ENCODE data around the gene SLC1A4.
"Not testable (repeated sequence)": the region's sequence is repeated elsewhere in the genome, so short reads cannot be mapped to it uniquely, and the experiment has no call there.

SLC1A4 gene

DNA sequence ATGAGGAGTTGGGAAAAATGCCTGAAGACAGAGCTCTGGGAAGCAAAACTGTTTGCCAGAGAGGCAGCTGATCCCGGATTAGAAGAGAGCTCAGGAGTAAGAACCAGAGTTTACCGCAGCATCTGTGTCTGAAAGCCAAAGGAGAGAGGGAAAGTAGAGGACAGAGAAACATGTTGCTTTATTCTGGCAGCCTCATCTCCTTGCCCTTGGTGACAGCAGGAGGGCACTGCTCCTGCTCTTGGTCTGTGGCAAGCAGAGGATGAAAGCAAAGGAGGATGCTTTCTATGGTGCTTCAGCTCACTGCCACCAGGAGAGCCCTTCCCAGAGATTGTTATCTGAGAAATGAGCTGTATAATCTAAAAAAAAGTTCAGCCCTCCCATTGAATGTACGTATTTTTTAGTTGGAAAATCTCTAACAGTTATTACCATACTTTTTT is 7.7 kb downstream of the SLC1A4 start:
- DNase-seq: no peak

DNA sequence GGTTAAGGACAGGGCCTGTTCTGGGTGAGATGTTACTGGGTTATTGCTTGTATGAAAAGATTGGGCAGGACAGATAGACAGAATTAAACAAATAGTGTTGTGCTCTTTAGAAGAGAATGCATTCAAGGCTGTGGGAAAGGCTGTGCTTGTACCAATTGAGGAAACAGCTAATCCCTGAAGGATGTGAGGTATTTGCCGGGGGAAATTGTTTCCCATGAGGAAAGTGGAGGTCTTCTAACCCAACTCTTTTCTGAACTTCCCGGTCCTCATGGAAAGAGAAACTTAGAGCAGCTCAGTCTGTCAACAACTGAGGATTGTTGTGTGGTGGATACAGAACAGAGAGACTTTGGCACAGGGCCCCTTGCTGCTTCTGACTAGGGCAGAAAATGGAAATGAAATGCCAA is 9.5 kb downstream of the SLC1A4 start:
- no peak for DNase-seq

DNA sequence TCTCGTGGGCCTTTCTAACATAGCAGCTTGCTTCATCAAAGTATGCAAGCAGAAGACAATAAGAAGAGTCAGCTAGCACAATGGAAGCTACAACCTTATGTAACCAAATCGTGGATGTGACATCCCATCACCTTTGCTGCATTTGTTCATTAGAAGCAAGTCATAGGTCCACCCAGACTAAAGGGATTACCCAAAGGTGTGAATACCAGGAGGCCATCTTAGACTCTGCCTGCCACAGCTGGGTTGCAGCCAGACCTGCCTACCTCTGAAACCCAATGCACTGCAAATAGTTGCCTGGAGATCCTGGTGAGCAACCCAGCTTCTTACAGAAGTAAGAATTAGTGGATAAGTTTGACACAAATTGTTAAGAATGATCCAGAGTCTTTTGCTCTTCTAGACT is 10.6 kb downstream of the SLC1A4 start:
- no peak for DNase-seq

DNA sequence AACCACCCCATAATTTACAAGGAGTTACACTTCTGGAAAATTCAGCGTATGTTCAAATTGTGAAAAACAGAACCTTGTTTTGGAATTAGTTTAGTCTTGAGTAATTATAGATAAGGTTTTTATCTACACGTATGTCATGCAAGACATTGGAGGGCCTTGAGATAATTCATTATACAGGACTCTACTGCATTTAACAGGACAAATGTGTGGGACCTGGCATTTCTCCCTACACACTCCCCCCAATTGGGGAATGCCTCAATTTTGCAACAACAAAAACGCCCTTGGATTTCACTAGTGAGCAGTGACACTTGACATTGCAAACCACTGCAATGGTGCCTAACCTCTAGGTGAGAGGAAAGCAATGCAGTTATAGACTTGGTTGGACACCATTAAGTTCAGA is 11.4 kb downstream of the SLC1A4 start:
- DNase-seq: no peak

DNA sequence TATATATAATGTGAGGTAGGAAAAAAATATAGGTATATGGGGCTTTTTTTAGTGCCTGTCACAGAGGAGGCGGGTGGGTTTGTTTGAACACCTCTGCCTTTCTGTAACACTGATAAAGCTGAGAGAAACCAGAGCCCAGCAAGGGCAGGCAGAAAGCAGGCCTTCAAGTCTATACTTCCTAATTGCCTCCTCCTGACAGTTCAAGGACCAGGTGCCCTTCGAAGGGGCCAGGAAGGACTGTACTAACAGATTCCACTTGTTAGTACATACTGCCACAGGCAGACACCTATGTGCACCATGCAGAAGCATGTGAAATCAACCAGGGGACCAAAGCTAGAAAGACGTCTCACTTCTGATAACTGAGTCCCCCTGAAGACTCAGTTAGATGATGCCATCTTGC is 13.8 kb downstream of the SLC1A4 start:
- DNase-seq: no peak

DNA sequence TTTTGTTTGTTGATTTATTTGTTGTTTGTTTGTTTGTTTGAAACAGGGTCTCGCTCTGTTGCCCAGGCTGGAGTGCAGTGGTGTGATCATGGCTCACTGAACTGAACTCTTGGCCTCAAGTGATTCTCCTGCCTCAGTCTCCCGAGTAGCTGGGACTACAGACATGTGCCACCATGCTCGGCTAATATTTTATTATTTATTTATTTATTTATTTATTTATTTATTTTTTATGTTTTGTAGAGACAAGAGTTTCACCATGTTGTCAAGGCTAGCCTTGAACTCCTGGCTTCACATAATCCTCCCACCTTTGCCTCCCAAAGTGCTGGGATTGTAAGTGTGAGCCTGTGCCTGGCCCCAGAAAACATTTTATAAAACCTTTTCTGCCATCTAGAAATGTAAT is 15.0 kb downstream of the SLC1A4 start:
- DNase-seq: not testable (repeated sequence)

DNA sequence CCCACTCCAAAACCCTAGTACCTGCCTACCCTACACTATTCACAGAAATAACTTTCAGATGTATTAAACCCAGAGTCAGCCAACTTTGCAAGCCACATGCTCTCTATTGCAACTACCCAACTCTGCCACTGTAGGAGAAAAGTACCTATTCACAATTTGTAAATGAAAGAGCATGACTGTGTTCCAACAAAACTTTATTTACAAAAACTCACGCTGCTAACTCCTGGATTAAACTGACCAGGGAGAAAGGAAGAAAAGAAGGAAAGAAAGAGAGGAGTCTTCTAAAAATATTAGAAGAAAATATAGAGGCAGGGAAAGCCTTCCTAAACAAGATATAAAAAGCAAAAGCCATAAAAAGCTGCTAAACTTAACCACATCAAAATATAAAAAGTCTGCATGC is 24.6 kb downstream of the SLC1A4 start:
- no peak for DNase-seq

DNA sequence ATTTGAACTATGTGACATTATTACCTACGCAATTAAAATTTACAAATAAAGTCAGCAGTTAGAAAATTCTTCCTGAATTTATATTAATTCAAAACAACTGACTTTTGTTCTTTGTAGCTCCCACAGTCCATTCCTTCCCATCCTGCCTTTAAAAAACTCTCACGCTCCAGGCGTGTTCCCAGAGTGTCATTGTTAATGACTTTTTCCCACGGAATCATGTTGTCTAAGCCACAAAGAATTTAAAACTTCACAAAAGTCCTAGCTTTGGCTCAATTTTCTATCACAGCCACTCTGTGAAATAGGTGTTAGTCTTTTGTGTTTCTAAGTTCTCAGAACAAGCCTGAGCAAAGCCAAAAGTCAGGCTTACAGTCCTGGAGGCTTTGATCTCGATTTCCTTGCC is 26.5 kb downstream of the SLC1A4 start:
- no peak for DNase-seq

DNA sequence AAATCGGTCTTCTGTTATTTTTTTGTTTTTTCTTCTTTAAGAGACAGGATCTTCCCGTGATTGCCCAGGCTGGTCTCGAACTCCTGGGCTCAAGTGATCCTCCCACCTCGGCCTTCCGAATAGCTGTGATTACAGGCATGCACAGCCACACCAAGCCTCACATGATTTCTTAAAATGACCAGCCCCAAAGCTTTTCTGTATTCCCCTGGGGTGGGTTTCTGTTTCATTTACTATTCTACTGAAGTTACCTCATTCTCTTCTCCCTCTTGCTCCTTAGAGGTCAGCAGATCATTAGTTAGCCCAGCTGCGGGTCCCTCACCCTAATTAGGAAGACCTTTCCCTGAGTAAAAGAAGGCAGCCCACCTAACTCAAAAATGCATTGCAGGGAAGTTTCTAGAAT is 27.6 kb downstream of the SLC1A4 start:
- no peak for DNase-seq

DNA sequence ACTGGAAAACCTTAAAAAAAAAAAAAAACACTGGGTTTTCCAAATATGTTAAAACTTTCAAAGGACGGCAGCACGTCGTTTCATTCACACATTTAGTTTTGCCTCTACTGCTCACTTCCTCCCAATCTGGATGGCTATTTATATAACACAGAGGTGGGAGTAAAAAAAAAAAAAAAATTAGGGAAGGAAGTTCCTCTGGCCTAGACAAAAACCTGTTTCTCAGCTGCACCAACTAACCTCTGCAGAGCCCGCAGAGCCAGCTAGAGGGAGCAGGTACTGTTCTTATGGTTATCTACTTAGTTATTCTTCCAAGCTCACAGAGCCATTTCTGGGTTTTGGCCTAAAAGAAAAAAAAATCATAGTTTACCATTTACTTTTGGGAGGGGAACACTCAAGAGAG is 28.1 kb downstream of the SLC1A4 start:
- peak; percentile 5 for DNase-seq

DNA sequence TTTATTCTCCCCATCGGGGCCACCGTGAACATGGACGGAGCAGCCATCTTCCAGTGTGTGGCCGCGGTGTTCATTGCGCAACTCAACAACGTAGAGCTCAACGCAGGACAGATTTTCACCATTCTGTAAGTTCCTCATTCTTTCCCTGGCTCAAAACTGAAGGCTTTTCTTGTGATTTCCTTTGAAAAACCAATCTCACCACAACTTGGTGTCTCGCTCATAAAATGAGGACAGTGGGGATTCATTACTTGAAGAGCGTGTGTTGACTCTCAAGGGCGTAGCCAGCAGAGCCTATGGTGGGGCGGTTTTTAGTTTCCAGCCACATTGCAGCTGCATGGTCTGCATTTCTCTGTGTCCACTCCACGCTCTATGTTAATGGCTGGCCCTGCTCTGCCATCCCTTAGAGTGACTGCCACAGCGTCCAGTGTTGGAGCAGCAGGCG is 29.0 kb downstream of the SLC1A4 start:
- no peak for DNase-seq

DNA sequence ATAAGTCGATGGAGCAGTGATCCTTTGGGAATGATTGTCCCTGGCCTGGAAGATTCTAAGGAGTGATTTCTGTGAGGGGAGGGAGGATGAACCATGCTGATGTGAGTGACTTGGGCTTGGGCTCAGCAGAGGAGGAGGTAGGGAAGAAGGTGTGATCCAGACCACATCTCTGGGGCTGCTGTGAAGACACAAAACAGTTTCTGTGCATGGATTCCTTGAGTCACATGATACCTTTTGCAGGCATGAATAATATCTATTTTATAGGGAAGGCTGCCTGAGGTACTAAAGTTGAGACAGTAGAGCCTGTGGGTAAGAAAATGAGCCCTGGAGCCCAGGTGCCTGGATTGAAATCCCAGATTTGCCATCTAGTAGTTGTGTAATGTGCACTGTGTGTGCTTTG is 29.8 kb downstream of the SLC1A4 start:
- DNase-seq: no peak

DNA sequence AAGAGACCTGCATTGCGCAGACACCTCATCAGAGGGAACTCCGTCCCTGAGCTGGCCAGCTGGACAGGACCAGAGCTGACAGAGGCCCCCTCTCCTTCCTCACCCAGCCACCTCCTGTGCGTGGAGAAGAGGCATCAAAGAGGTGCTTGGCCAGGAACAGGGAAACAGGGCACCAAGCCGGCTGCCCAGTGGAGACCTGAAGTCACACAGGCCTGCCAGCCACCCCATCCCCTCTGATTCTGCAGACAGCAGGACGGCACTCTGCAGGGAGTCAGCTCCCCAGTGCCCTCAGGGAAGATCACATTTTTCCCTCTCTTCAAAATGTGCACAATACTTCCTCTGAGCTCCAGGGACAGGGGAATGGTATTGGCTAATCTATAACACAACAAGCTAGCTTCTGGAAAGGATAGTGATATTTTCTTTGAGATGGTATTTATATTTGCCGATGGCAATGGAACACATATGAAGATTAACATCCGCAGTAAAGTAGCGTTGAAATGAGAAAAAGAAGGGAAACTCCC is 30.5 kb downstream of the SLC1A4 start:
- DNase-seq: no peak

DNA sequence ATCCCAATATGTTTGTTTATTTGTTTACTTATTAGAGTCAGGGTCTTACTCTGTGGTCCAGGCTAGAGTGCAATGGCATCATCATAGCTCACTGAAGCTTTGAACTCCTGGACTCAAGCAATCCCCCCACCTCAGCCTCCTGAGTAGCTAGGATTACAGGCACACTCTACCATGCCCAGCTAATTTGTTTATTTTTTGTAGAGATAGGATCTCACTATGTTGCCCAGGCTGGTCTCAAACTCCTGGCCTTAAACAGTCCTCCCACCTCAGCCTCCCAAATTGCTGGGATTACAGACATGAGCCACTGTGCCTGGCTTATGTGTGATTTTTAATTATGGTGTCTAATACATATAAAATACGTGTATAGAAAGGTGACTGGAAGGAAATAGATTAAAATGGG is 31.1 kb downstream of the SLC1A4 start:
- not testable (repeated sequence) for DNase-seq

DNA sequence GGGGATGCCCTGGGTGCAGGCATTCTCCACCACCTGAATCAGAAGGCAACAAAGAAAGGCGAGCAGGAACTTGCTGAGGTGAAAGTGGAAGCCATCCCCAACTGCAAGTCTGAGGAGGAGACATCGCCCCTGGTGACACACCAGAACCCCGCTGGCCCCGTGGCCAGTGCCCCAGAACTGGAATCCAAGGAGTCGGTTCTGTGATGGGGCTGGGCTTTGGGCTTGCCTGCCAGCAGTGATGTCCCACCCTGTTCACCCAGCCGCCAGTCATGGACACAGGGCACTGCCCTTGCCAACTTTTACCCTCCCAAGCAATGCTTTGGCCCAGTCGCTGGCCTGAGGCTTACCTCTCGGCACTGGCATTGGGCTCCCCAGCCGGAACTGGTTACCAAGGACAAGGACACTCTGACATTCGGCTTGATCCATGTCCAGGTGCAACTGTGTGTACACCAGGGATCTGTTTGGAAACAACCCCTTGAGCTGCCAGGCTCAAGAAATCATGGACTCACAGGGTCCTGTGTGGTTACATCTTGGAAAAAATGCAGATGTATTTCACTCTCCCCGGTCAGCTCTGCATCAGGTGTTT is 31.8 kb downstream of the SLC1A4 start:
- no peak for DNase-seq

DNA sequence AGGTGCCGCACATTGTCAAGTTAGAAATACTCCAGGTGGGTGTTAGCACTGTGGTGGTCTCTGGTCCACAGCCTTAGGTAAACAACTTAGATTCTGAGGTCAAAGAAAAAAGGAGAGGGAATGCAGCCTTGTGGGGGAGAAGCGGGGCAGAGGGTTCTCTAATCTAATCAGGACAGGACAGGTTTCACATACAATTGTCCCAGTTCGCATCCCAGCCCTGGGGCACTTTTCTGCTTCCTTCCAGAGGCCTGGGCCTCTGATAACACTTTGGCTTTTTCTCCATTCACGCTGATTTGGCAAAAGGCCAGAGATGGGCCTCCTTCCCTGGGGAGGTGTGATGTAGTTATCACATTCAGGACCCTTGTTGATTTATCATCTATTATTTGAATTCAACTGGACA is 32.5 kb downstream of the SLC1A4 start:
- no peak for DNase-seq

DNA sequence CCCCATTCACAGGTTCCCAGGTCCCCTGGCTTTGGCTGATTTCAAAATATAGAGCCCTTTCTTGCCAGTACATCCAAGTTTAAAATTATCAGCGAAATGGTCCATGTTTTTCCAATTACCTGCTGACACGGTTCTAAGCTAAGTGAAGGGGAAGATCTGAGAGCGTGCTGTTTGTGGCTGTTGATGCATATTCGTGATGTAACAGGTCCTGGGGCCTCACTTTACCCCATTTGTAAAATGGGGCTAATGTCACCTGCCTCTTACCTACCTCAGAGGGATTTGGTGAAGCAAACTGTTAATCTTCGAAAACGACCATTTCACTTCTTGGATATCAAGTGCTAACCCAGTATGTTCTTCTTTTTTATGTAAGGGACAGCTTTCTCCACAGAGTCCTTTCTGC is 33.0 kb downstream of the SLC1A4 start:
- DNase-seq: no peak

DNA sequence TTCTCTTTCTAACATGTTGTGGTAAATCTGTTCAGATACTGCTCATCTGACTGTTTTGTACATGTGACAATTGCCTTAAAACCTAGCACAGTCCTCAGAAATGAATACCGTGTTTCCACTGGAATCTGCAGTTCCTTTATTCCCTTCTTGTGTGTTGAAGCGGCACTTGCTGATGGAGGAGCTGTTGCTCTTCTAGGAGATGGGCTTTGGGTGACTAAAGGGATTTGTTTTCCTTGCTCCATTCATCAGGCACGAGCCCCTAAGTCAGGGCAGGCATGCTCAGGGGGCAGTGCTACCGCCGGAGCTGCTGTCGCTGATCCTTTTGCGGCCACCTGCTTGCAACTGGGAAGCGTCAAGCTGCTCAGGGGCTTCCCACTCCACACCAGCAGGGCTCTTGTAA is 34.5 kb downstream of the SLC1A4 start:
- DNase-seq: no peak

DNA sequence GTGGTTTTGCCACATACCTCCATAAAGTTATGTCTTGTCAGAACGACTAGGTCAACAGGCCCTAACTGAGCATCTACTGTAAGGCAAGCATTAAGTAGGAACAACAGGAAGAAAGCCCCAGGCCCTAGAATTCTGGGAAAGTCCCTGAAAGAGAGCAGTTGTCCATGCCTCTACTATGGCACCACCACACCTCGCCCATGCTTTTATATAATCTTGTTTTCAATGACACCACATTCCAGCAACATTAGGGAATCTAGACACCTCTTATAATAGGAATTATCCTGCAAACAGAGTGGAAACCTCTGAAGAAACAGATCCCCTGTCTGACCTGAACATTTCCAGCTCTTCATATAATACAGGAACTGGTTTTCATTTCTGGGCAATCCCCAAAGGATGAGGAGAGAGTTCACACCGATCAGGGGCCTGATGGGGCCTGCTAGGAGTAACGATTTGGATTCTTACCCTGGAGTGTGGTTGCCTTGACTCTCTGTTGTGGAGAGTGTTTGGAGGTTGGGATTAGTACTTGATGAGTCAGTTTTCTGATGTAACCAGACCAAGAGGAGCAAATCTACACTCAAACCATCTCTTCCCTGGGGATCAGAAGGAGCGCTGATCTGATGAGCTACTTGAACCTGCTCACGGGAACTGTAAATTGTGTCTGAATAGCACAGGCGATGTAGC is 35.1 kb downstream of the SLC1A4 start:
- no peak for DNase-seq

DNA sequence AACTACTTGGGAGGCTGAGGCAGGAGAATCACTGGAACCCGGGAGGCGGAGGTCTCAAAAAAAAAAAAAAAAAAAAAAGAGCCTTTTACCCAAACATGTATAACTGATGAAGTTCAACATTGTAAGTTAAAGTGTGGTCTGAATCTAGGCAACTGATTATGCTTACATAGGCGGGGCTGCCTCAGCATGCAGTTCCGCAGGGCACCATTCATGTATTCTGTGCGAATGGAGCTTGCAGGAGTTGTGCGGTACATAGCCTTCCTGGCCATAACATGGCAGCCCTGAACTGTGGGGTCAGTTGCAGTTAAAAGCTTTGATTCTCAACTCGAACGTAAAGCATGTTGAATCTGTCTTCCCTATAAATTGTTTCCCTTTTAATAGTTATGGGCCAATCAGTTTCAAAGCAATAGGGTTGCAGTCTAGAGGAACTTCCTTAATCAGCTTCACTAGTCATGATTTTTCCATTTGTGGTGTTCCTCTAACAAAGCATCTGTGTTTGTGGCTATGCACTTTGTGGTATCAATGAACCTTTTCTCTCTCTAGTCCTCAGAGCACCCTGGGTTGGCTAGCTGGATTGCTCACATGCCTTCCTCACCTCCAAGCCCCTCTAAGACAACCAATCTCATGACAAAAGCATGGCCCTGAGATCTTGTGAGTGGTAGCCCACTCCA is 36.4 kb downstream of the SLC1A4 start:
- no peak for DNase-seq

DNA sequence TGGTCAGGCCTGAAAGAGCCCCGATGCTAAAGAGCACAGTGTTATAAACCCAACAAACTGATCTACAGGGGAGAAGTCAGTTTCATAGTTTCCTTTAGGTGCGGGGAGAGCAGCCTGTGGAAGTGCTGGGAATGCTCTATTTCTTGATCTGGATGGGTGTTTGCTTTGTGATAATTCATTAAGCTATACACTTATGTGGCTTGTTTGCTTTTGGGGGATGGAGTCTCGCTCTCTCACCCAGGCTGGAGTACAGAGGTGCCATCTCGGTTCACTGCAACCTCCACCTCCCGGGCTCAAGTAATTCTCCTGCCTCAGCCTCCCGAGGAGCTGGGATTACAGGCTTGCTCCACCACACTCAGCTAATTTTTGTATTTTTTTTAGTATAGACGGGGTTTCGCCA is 37.0 kb downstream of the SLC1A4 start:
- DNase-seq: no peak

DNA sequence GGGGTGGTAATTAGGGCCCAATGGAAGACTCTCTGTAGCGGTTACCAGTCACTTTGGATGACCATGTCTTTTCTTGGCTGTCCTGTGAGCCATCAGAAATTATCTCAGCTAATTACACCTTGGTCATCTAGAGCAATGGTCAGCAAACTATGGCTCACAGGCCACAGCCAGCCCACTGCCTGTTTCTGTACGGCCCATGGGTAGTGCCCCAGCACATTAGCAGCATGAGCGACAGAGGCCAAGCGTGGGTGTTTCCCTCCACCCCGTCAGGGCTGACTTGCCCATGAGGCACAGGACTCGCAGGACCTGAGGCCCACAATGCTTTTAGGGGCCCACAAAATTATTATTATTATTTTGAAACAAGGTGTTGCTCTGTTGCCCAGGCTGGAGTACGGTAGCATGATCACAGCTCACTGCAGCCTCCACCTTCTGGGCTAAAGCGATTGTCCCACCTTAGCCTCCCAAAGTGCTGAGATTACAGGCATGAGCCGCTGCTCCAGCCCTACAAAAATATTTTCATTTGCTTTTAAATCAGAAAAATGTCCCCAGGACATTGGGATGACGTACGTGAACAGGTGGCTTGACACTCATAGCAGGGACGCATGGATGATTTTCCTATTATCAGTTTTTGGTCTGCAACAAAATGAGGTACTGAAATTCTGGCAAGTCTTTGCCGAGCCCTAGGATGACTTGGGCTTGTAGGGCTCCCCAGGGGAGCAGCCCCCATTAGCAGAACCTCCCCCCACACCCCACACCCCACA is 37.7 kb downstream of the SLC1A4 start:
- DNase-seq: no peak

DNA sequence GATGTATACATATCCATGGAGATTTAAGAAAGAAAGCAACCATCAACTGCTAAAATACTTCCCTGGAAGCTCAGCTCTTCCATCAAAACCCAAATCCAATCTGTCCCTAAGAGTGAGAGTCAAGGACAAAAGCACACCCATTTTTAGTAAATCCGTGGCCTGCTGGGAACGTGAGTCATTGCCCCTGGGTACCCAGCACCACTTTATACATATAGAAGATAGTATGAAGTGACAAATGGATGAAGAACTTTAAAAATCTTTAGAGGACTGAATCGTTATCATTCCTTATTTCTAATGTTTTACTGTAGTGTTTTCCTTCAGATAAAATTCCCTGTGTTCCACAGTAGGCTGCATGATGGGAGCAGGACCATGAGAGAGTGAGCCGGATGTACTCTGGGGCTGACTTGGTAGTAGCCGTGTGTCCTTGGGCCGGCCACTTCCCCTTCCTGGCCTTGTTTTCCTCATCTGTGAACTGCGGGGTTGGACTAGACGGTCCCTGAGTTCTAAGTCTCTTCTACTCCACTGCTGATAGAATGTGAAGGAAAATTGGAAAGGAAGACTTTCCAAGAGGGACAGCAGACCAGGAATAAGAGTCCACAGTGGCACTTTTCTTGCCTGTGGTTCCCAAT is 38.5 kb downstream of the SLC1A4 start:
- no peak for DNase-seq

Measured in CD4-positive, alpha-beta T cell treated with Interleukin-17A for 1 hour (primary cell).